Keratinocyte (primary cell): ENCODE results near the gene PRLR. TPM values are rescaled to one million over a fixed set of nuclear protein-coding genes. Genes with fewer than 3 reads are reported as not detected.

ENCODE experiments used
- DNase-seq: peaks from one replicate; pipeline ENCODE4 v3.0.0-alpha.2; 2011; ENCODE audit warnings: low read depth, missing footprints, low spot score
- FAIRE-seq: peaks from 2 replicates; lab custom pipeline; 2011; peaks lifted over from hg19 to GRCh38; lab: Jason Lieb, UNC
- H2AFZ ChIP-seq: 2 replicates; pipeline ENCODE4 v1.6.0; 2012; ENCODE audit warnings: low read length, control low read depth, inconsistent platforms; ENCODE audit not compliant: control insufficient read depth
- H3K27ac ChIP-seq: 2 replicates; pipeline ENCODE4 v1.5.1; 2011; ENCODE audit warnings: low read length; ENCODE audit not compliant: control insufficient read depth, insufficient read depth
- H3K27me3 ChIP-seq: 3 replicates; pipeline ENCODE4 v1.6.0; 2011; ENCODE audit warnings: low read length; ENCODE audit not compliant: control insufficient read depth, insufficient read depth; ENCODE audit errors: extremely low read depth
- H3K36me3 ChIP-seq, 2 experiments: 2 replicates in 1 of 2; 3 replicates in 1 of 2; pipeline ENCODE4 v1.5.1; 2011; ENCODE audit warnings: low read length in 2 of 2, mild to moderate bottlenecking in 1 of 2; ENCODE audit not compliant: control insufficient read depth in 2 of 2, insufficient read depth in 2 of 2; ENCODE audit errors: extremely low read depth in 1 of 2
- H3K4me1 ChIP-seq: 3 replicates; pipeline ENCODE4 v1.5.1; 2011; ENCODE audit warnings: low read length; ENCODE audit not compliant: control insufficient read depth, insufficient read depth; ENCODE audit errors: extremely low read depth
- H3K4me2 ChIP-seq: 3 replicates; pipeline ENCODE4 v1.6.0; 2011; ENCODE audit warnings: low read depth, low read length; ENCODE audit not compliant: control insufficient read depth, insufficient read depth; ENCODE audit errors: extremely low read depth
- H3K4me3 ChIP-seq, 3 experiments: fragments of 200-600 bp in 1 of 3; sonication (generic) in 1 of 3; 2 replicates in 2 of 3; 3 replicates in 1 of 3; pipeline ENCODE4 v1.5.1; 2011 to 2016; ENCODE audit warnings: low read length in 3 of 3, mild to moderate bottlenecking in 3 of 3, control low read depth in 2 of 3, inconsistent platforms in 1 of 3, low read depth in 1 of 3, mixed read lengths in 1 of 3, mixed run types in 1 of 3, moderate library complexity in 1 of 3; ENCODE audit not compliant: control insufficient read depth in 2 of 3, insufficient read depth in 2 of 3; ENCODE audit errors: extremely low read depth in 1 of 3
- H3K79me2 ChIP-seq: 2 replicates; pipeline ENCODE4 v1.6.0; 2012; ENCODE audit warnings: low read length; ENCODE audit not compliant: control insufficient read depth, insufficient read depth
- H3K9ac ChIP-seq: 3 replicates; pipeline ENCODE4 v1.6.0; 2011; ENCODE audit warnings: low read length; ENCODE audit not compliant: control insufficient read depth, insufficient read depth; ENCODE audit errors: extremely low read depth
- H3K9me1 ChIP-seq: 3 replicates; pipeline ENCODE4 v1.6.0; 2011; ENCODE audit warnings: low read length; ENCODE audit not compliant: control insufficient read depth, insufficient read depth; ENCODE audit errors: extremely low read depth
- H3K9me3 ChIP-seq: 2 replicates; pipeline ENCODE4 v1.5.1; 2012; ENCODE audit warnings: low read depth, low read length; ENCODE audit not compliant: control insufficient read depth
- H4K20me1 ChIP-seq: 3 replicates; pipeline ENCODE4 v1.6.0; 2011; ENCODE audit warnings: low read length; ENCODE audit not compliant: control insufficient read depth, insufficient read depth; ENCODE audit errors: extremely low read depth
- CTCF ChIP-seq, 3 experiments: IDR thresholded peaks in 1 of 3; conservative IDR thresholded peaks in 1 of 3; optimal IDR thresholded peaks in 1 of 3; 2 replicates in 2 of 3; 3 replicates in 1 of 3; pipeline versions ENCODE3 to v1.5.1; 2011; ENCODE audit warnings: low read length in 3 of 3, mild to moderate bottlenecking in 3 of 3, moderate library complexity in 2 of 3, control low read depth in 1 of 3, inconsistent platforms in 1 of 3; ENCODE audit not compliant: insufficient read depth in 2 of 3; ENCODE audit errors: extremely low read depth in 1 of 3
- EZH2 ChIP-seq: IDR thresholded peaks from one replicate; pipeline ENCODE4 v1.6.1; 2012; ENCODE audit warnings: inconsistent platforms, mild to moderate bottlenecking, low read length, moderate library complexity
- dilution Hi-C: fragments of 300-500 bp; cut with MboI; formaldehyde crosslinking; loops from one replicate; pipeline ENCODE4 v1.7.0; 2020; ENCODE audit warnings: low sequenced_read_pairs; ENCODE audit not compliant: extremely low pct_ligation_motif_present
- polyA plus RNA-seq, 5 experiments: library from polyadenylated mRNA; depleted of rRNA in 3 of 5; stranded (reverse) in 3 of 5; stranded (forward) in 1 of 5; unstranded in 1 of 5; fragments of >200 nt; gene quantifications; 1 replicate in 1 of 5; 2 replicates in 3 of 5; 3 replicates in 1 of 5; pipeline versions ENCODE4 v1.2.1 to v1.2.3, GENCODE V29; 2011 to 2012; ENCODE audit warnings: missing spikeins in 2 of 5, low read depth in 1 of 5, low replicate concordance in 1 of 5

PRLR gene
- polyA plus RNA-seq, 1 donor (not counting 4 experiments of a cell fraction or from before 2014, with no cell fraction given), result 0.04 TPM

- Histone ChIP-seq H3K4me3 (no peak overlapping the region), H3K27ac (no peak overlapping the region), H3K4me1 (no peaks in the 10 kb centered on the region), H3K36me3 (no peaks in the 10 kb centered on the region), H3K9ac (no peak overlapping the region), H3K4me2 (no peak overlapping the region), H3K9me1 (no peaks in the 10 kb centered on the region), H4K20me1 (no peaks in the 10 kb centered on the region), H3K9me3 (no peaks in the 10 kb centered on the region), H3K27me3 (no peaks in the 10 kb centered on the region), H3K79me2 (no peaks in the 10 kb centered on the region), H2AFZ (no peak overlapping the region)
- DNase-seq, result no peak
- no peak for FAIRE-seq
- dilution Hi-C loops, result no loop called here
- TF ChIP-seq EZH2, result no peak
- TF ChIP-seq CTCF (optimal IDR thresholded peaks at IDR 0.05 in 1 of 3, IDR thresholded peaks at IDR 0.05 in 1 of 3, conservative IDR thresholded peaks at IDR 0.05 in 1 of 3; ENCODE audit: extremely low read depth in 1 of 3, insufficient read depth in 2 of 3, low read length in 3 of 3), result no peak
Observed at GRCh38 chr5:35001842-35002241, 228.4 kb downstream of the PRLR start.

Other genes starting within 250 kb of the PRLR start
- gene AGXT2, start 182.5 kb downstream of the PRLR start, polyA plus RNA-seq, result not detected in 3 replicates